Caco-2 (cell line): Measurements from ENCODE around the gene ZNF688. TPM values are rescaled to one million over a fixed set of nuclear protein-coding genes. Genes with fewer than 3 reads are reported as not detected.

Source experiments
- BruUV-seq: library from RNA; stranded (reverse); fragments of 400-500 nt; replicated peaks from 2 replicates; lab custom pipeline; 2021; lab: Mats Ljungman, UMichigan
- CTCF ChIA-PET: fragments of 300-600 bp; sonication (Branson Sonifier 250); formaldehyde crosslinking; loops from one replicate; lab custom pipeline; 2022; ENCODE audit warnings: antibody characterized with exemption; lab: Charles Lee
- POLR2A ChIA-PET: fragments of 300-600 bp; sonication (Branson Sonifier 250); formaldehyde crosslinking; loops from one replicate; lab custom pipeline; 2022; ENCODE audit warnings: antibody characterized with exemption; lab: Charles Lee
- DNase-seq, 2 experiments: peaks; one replicate each; pipeline versions ENCODE4 v3.0.0 to v3.0.0-alpha.2; 2020 to 2022
- H3K27me3 ChIP-seq: replicated peaks from 2 replicates; pipeline ENCODE4 v1.6.0; 2011; ENCODE audit warnings: low read length; ENCODE audit not compliant: control insufficient read depth, insufficient read depth
- H3K36me3 ChIP-seq: 2 replicates; pipeline ENCODE4 v1.5.1; 2011; ENCODE audit warnings: low read length; ENCODE audit not compliant: control insufficient read depth, insufficient read depth
- H3K4me1 ChIP-seq: fragments of 250-450 bp; sonication (Bioruptor Pico); 2 replicates; pipeline ENCODE4 v1.5.1; 2020; ENCODE audit warnings: mild to moderate bottlenecking
- H3K4me3 ChIP-seq: 2 replicates; pipeline ENCODE4 v1.5.1; 2011; ENCODE audit warnings: low read depth, mild to moderate bottlenecking, control low read depth, low read length
- H3K9me3 ChIP-seq: fragments of 250-450 bp; sonication (Bioruptor Pico); 2 replicates; pipeline ENCODE4 v1.5.1; 2020; ENCODE audit warnings: mild to moderate bottlenecking, moderate library complexity
- H3K27ac Mint-ChIP-seq: one replicate; pipeline ENCODE4 v1.8.0; 2022; ENCODE audit warnings: mixed read lengths; ENCODE audit not compliant: unreplicated experiment
- H3K27me3 Mint-ChIP-seq: one replicate; pipeline ENCODE4 v1.8.0; 2022; ENCODE audit warnings: mixed read lengths; ENCODE audit not compliant: insufficient read depth, unreplicated experiment
- H3K36me3 Mint-ChIP-seq: one replicate; pipeline ENCODE4 v1.8.0; 2022; ENCODE audit warnings: mild to moderate bottlenecking, mixed read lengths; ENCODE audit not compliant: insufficient read depth, unreplicated experiment
- H3K4me1 Mint-ChIP-seq: one replicate; pipeline ENCODE4 v1.8.0; 2022; ENCODE audit warnings: low read depth, mixed read lengths; ENCODE audit not compliant: unreplicated experiment
- H3K4me3 Mint-ChIP-seq: one replicate; pipeline ENCODE4 v1.8.0; 2022; ENCODE audit warnings: mild to moderate bottlenecking, moderate library complexity, mixed read lengths; ENCODE audit not compliant: unreplicated experiment
- H3K9me3 Mint-ChIP-seq: one replicate; pipeline ENCODE4 v1.8.0; 2022; ENCODE audit warnings: mixed read lengths; ENCODE audit not compliant: unreplicated experiment
- intact Hi-C: fragments of 100-400 bp; cut with micrococcal nuclease; formaldehyde crosslinking; loops from one replicate; pipeline ENCODE4 v1.10.0; 2022; ENCODE audit not compliant: unreplicated experiment
- total RNA-seq: library from RNA; stranded (reverse); gene quantifications from 2 replicates; pipeline ENCODE4 v1.2.3, GENCODE V29; 2022
- TF ChIP-seq, protein P1 (sequence below), 2 experiments: fragments of 200-600 bp in 1 of 2; IDR thresholded peaks; 1 replicate in 1 of 2; 2 replicates in 1 of 2; pipeline versions ENCODE4 v1.5.1 to v1.8.0; 2011 to 2022; ENCODE audit warnings: antibody characterized with exemption in 1 of 2, control low read depth in 1 of 2, inconsistent platforms in 1 of 2, low read depth in 1 of 2, low read length in 1 of 2, mild to moderate bottlenecking in 1 of 2, moderate library complexity in 1 of 2; ENCODE audit not compliant: insufficient read depth in 1 of 2, severe bottlenecking in 1 of 2, unreplicated experiment in 1 of 2

The ZNF688 gene
- total RNA-seq, 1 experiment from 2014 or later: 6.2 TPM

GRCh38 chr16:30585400-30586191, 14.1 kb upstream of the ZNF688 start, which contains the start of gene ZNF785:
TSS of gene ZNF785 (minus strand) at chr16:30585697. CDS start at chr16:30585611, 86 bp downstream.
- DNase-seq: peak; percentile 96 to 98
- H3K4me3 Mint-ChIP-seq: peak within 1 kb of the TSS; percentile 91
- CTCF ChIA-PET: interaction anchor here (0.7 to 2.4 kb wide), 7 partner anchors 13 to 156 kb away, joined by 3 to 10 read pairs (median 4); partner anchors contain the start of genes DCTPP1, FBRS, PRR14 and ZNF688
- TSS peak; percentile 69 for BruUV-seq
- H3K4me3 ChIP-seq: peak within 1 kb of the TSS; percentile 69
- POLR2A ChIA-PET: interaction anchor here (0.6 to 2.9 kb wide), 10 partner anchors 14 to 215 kb away, joined by 3 to 19 read pairs (median 4); partner anchors contain the start of genes FBRS, ZNF688, ZNF689 and ZNF747
- no peaks in the 10 kb centered on the region for H3K9me3 ChIP-seq
- H3K27ac Mint-ChIP-seq: peak within 1 kb of the TSS; percentile 91
- peaks cover 2% of the 10 kb centered on the region; the same call in 1 of the 2 replicates for H3K36me3 ChIP-seq
- no peaks in the 10 kb centered on the region for H3K27me3 Mint-ChIP-seq
- peaks cover 36% of the 10 kb centered on the region for H3K36me3 Mint-ChIP-seq
- H3K4me1 ChIP-seq: no peaks in the 10 kb centered on the region
- TF ChIP-seq, protein P1, sequence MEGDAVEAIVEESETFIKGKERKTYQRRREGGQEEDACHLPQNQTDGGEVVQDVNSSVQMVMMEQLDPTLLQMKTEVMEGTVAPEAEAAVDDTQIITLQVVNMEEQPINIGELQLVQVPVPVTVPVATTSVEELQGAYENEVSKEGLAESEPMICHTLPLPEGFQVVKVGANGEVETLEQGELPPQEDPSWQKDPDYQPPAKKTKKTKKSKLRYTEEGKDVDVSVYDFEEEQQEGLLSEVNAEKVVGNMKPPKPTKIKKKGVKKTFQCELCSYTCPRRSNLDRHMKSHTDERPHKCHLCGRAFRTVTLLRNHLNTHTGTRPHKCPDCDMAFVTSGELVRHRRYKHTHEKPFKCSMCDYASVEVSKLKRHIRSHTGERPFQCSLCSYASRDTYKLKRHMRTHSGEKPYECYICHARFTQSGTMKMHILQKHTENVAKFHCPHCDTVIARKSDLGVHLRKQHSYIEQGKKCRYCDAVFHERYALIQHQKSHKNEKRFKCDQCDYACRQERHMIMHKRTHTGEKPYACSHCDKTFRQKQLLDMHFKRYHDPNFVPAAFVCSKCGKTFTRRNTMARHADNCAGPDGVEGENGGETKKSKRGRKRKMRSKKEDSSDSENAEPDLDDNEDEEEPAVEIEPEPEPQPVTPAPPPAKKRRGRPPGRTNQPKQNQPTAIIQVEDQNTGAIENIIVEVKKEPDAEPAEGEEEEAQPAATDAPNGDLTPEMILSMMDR (IDR thresholded peaks at IDR 0.05; ENCODE audit: insufficient read depth in 1 of 2, low read depth in 1 of 2, low read length in 1 of 2, severe bottlenecking in 1 of 2, unreplicated experiment in 1 of 2): peak in 1 of 2 experiments; percentile 7
- intact Hi-C loops: loop anchor here (1.0 to 2.0 kb wide), 2 partner anchors 13 to 49 kb away; no protein-coding TSS in a partner anchor
- no peaks in the 10 kb centered on the region for H3K4me1 Mint-ChIP-seq
- no peaks in the 10 kb centered on the region for H3K27me3 ChIP-seq
- no peaks in the 10 kb centered on the region for H3K9me3 Mint-ChIP-seq

DNA sequence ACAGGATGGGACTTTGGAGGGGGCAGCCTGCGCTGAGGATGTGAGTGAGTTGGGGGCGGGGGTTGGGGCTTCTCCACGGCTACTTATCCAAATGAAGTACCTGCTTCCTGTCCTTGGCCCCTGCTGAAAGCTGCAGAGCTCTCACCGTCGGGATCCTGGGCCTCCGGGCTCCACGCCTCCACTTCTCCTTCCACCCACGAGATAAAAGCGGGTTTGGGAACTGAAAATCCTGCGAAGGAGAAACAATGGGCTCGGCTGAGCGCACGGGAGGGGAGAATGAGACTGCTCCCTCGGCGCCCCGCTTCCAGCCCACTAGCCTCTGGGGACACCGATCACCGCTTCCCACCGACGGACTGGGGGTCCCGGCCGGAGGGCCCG, 13.5 kb upstream of the ZNF688 start:
- no peaks in the 10 kb centered on the region for H3K4me1 Mint-ChIP-seq
- H3K27me3 ChIP-seq: no peaks in the 10 kb centered on the region
- no peaks in the 10 kb centered on the region for H3K9me3 ChIP-seq
- no TSS peak for BruUV-seq
- H3K4me3 ChIP-seq: peak overlapping the region; percentile 69
- no peaks in the 10 kb centered on the region for H3K4me1 ChIP-seq
- H3K4me3 Mint-ChIP-seq: peak overlapping the region; percentile 91
- CTCF ChIA-PET: interaction anchor here (0.7 to 2.4 kb wide), 4 partner anchors 13 to 155 kb away, joined by 4 to 10 read pairs (median 6); partner anchors contain the start of genes DCTPP1, ZNF688 and ZNF764
- TF ChIP-seq, protein P1 (IDR thresholded peaks at IDR 0.05; ENCODE audit: insufficient read depth in 1 of 2, low read depth in 1 of 2, low read length in 1 of 2, severe bottlenecking in 1 of 2, unreplicated experiment in 1 of 2): no peak
- H3K27ac Mint-ChIP-seq: peak overlapping the region; percentile 91
- POLR2A ChIA-PET: interaction anchor here (0.7 to 2.9 kb wide), 5 partner anchors 13 to 214 kb away, joined by 3 to 19 read pairs (median 4); partner anchors contain the start of genes ZNF688 and ZNF747
- H3K36me3 ChIP-seq: peaks cover 2% of the 10 kb centered on the region; the same call in 1 of the 2 replicates
- no peaks in the 10 kb centered on the region for H3K9me3 Mint-ChIP-seq
- peaks cover 36% of the 10 kb centered on the region for H3K36me3 Mint-ChIP-seq
- H3K27me3 Mint-ChIP-seq: no peaks in the 10 kb centered on the region
- intact Hi-C loops: loop anchor here (1.0 to 2.0 kb wide), 2 partner anchors 13 to 50 kb away; no protein-coding TSS in a partner anchor
- no peak for DNase-seq

DNA sequence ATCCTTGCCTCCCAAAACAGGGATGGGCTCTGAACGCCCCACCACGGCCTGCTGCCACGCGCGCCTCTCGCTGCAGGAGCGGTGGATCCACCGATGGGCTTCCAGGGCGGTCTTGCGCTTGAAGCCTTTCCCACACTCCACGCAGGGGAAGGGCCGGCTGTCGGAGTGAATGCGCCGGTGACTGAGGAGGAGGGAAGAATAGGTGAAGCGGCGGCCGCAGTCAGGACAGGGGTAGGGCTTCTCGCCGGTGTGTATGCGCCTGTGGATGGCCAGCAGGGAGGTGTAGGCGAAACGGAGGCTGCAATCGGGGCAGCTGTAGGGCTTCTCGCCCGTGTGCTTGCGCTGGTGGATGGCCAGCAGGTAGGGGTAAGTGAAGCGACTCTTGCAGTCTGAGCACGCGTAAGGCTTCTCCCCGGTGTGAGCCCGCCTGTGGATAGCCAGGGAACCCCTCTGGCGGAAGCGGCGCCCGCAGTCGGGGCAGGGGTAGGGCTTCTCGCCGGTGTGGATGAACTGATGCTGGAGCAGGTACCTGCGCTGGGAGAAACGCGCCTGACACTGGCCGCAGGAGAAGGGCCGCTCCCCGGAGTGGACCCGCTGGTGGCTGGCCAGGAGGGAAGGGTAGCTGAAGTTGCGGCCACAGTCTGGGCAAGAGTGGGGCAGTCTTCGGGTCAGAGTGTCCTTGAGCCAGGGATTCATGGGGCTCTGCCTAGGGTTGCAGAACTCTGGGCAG, 11.3 kb upstream of the ZNF688 start:
- BruUV-seq: no TSS peak
- Histone ChIP-seq H3K9me3 (no peaks in the 10 kb centered on the region), H3K4me1 (no peaks in the 10 kb centered on the region), H3K4me3 (no peak overlapping the region), H3K36me3 (peaks cover 2% of the 10 kb centered on the region; the same call in 1 of the 2 replicates), H3K27me3 (no peaks in the 10 kb centered on the region)
- Mint-ChIP-seq H3K36me3 (peaks cover 37% of the 10 kb centered on the region), H3K27ac (no peak overlapping the region), H3K4me1 (no peaks in the 10 kb centered on the region), H3K4me3 (no peak overlapping the region), H3K27me3 (no peaks in the 10 kb centered on the region), H3K9me3 (no peaks in the 10 kb centered on the region)
- no peak for DNase-seq
- intact Hi-C loops: no loop called here
- TF ChIP-seq, protein P1 (IDR thresholded peaks at IDR 0.05; ENCODE audit: insufficient read depth in 1 of 2, low read depth in 1 of 2, low read length in 1 of 2, severe bottlenecking in 1 of 2, unreplicated experiment in 1 of 2): no peak
- POLR2A ChIA-PET: no interaction called here
- CTCF ChIA-PET: no interaction called here
